ENCODE data around the gene ITIH1.

Gene ITIH1

GRCh38 chr3:52782412-52783210 is 5.2 kb downstream of the ITIH1 start:
- Histone ChIP-seq H2BK5ac (ENCODE audit: low read length) (no peak overlapping the region), H3K23ac (ENCODE audit: low read length) (no peak overlapping the region), H4K8ac (ENCODE audit: low read depth, low read length) (no peak overlapping the region), H3K4me2 (ENCODE audit: low read length) (no peak overlapping the region), H3K27me3 (ENCODE audit: insufficient read depth, low read length, poor library complexity) (no peaks in the 10 kb centered on the region), H3K18ac (ENCODE audit: low read length) (no peak overlapping the region), H3K9ac (ENCODE audit: low read length) (no peak overlapping the region), H4K5ac (ENCODE audit: low read length) (no peak overlapping the region), H3K79me1 (ENCODE audit: low read length) (no peaks in the 10 kb centered on the region), H3K4ac (ENCODE audit: low read depth, low read length) (no peak overlapping the region), H3K79me2 (ENCODE audit: control insufficient read depth, insufficient read depth, low read length) (no peaks in the 10 kb centered on the region), H2BK120ac (ENCODE audit: low read depth, low read length) (no peak overlapping the region), H2BK15ac (replicated peaks; ENCODE audit: low read depth) (no peak overlapping the region), H3K56ac (ENCODE audit: low read length) (no peak overlapping the region), H3K4me3 (ENCODE audit: low read length) (no peak overlapping the region), H2AK5ac (ENCODE audit: low read length) (no peak overlapping the region), H3K4me1 (ENCODE audit: control insufficient read depth, low read depth, low read length) (no peaks in the 10 kb centered on the region), H3K36me3 (ENCODE audit: control insufficient read depth, insufficient read depth, low read length) (no peaks in the 10 kb centered on the region), H3K27ac (ENCODE audit: low read depth, low read length) (no peak overlapping the region)
- WGBS (ENCODE audit: extremely low coverage, insufficient coverage, low lambda C conversion rate): no CpG with 5 or more reads among the region's 12 CpGs
- DNase-seq: no peak

DNA sequence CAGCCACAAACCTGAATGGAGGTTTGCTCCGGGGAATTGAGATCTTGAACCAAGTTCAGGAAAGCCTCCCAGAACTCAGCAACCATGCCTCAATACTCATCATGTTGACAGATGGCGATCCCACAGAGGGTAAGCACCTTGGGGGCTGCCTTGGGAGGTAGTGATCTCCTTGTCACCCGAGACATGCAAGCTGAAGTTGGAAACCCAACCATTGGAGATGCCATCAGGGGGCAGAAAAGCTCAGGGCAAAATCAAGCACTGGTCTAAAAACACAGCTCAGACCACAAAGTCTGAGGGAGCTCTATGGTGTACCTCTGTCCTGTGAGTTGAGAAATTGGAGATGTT is 5.8 kb downstream of the ITIH1 start:
- Histone ChIP-seq H3K18ac (ENCODE audit: low read length) (no peak overlapping the region), H2BK5ac (ENCODE audit: low read length) (no peak overlapping the region), H3K27me3 (ENCODE audit: insufficient read depth, low read length, poor library complexity) (no peaks in the 10 kb centered on the region), H2AK5ac (ENCODE audit: low read length) (no peak overlapping the region), H4K5ac (ENCODE audit: low read length) (no peak overlapping the region), H3K4ac (ENCODE audit: low read depth, low read length) (no peak overlapping the region), H3K9ac (ENCODE audit: low read length) (no peak overlapping the region), H3K4me2 (ENCODE audit: low read length) (no peak overlapping the region), H3K27ac (ENCODE audit: low read depth, low read length) (no peak overlapping the region), H3K56ac (ENCODE audit: low read length) (no peak overlapping the region), H3K23ac (ENCODE audit: low read length) (no peak overlapping the region), H2BK15ac (replicated peaks; ENCODE audit: low read depth) (no peak overlapping the region), H4K8ac (ENCODE audit: low read depth, low read length) (no peak overlapping the region), H3K36me3 (ENCODE audit: control insufficient read depth, insufficient read depth, low read length) (no peaks in the 10 kb centered on the region), H3K79me2 (ENCODE audit: control insufficient read depth, insufficient read depth, low read length) (no peaks in the 10 kb centered on the region), H3K79me1 (ENCODE audit: low read length) (no peaks in the 10 kb centered on the region), H3K4me1 (ENCODE audit: control insufficient read depth, low read depth, low read length) (no peaks in the 10 kb centered on the region), H2BK120ac (ENCODE audit: low read depth, low read length) (no peak overlapping the region), H3K4me3 (ENCODE audit: low read length) (no peak overlapping the region)
- DNase-seq: no peak
- WGBS (ENCODE audit: extremely low coverage, insufficient coverage, low lambda C conversion rate): no CpG with 5 or more reads among the region's 3 CpGs

- Histone ChIP-seq H3K4me1 (ENCODE audit: control insufficient read depth, low read depth, low read length) (no peaks in the 10 kb centered on the region), H2BK15ac (replicated peaks; ENCODE audit: low read depth) (no peak overlapping the region), H3K18ac (ENCODE audit: low read length) (no peak overlapping the region), H3K56ac (ENCODE audit: low read length) (no peak overlapping the region), H3K79me2 (ENCODE audit: control insufficient read depth, insufficient read depth, low read length) (no peaks in the 10 kb centered on the region), H3K4ac (ENCODE audit: low read depth, low read length) (no peak overlapping the region), H2BK120ac (ENCODE audit: low read depth, low read length) (no peak overlapping the region), H3K27me3 (ENCODE audit: insufficient read depth, low read length, poor library complexity) (no peaks in the 10 kb centered on the region), H2AK5ac (ENCODE audit: low read length) (no peak overlapping the region), H3K27ac (ENCODE audit: low read depth, low read length) (no peak overlapping the region), H3K4me3 (ENCODE audit: low read length) (no peak overlapping the region), H3K9ac (ENCODE audit: low read length) (no peak overlapping the region), H3K23ac (ENCODE audit: low read length) (no peak overlapping the region), H3K36me3 (ENCODE audit: control insufficient read depth, insufficient read depth, low read length) (no peaks in the 10 kb centered on the region), H4K8ac (ENCODE audit: low read depth, low read length) (no peak overlapping the region), H3K4me2 (ENCODE audit: low read length) (no peak overlapping the region), H2BK5ac (ENCODE audit: low read length) (no peak overlapping the region), H4K5ac (ENCODE audit: low read length) (no peak overlapping the region), H3K79me1 (ENCODE audit: low read length) (no peaks in the 10 kb centered on the region)
- DNase-seq: no peak
- WGBS (ENCODE audit: extremely low coverage, insufficient coverage, low lambda C conversion rate): no CpG with 5 or more reads among the region's 18 CpGs
Observed at GRCh38 chr3:52784021-52784621, 6.7 kb downstream of the ITIH1 start.

- WGBS (ENCODE audit: extremely low coverage, insufficient coverage, low lambda C conversion rate): no CpG with 5 or more reads among the region's 5 CpGs
- Histone ChIP-seq H2BK15ac (replicated peaks; ENCODE audit: low read depth) (no peak overlapping the region), H3K9ac (ENCODE audit: low read length) (no peak overlapping the region)
Observed at GRCh38 chr3:52784931-52785590, 7.7 kb downstream of the ITIH1 start.

GRCh38 chr3:52786330-52787215 is 9.2 kb downstream of the ITIH1 start:
- DNase-seq: no peak
- no peaks in the 10 kb centered on the region for H3K79me1 ChIP-seq (ENCODE audit: low read length)
- no peaks in the 10 kb centered on the region for H3K36me3 ChIP-seq (ENCODE audit: control insufficient read depth, insufficient read depth, low read length)
- no peak overlapping the region for H3K4ac ChIP-seq (ENCODE audit: low read depth, low read length)
- no peak overlapping the region for H3K4me2 ChIP-seq (ENCODE audit: low read length)
- H3K56ac ChIP-seq (ENCODE audit: low read length): no peak overlapping the region
- no peak overlapping the region for H2AK5ac ChIP-seq (ENCODE audit: low read length)
- H3K4me1 ChIP-seq (ENCODE audit: control insufficient read depth, low read depth, low read length): no peaks in the 10 kb centered on the region
- no peak overlapping the region for H2BK15ac ChIP-seq (replicated peaks; ENCODE audit: low read depth)
- no peak overlapping the region for H4K5ac ChIP-seq (ENCODE audit: low read length)
- H3K27me3 ChIP-seq (ENCODE audit: insufficient read depth, low read length, poor library complexity): no peaks in the 10 kb centered on the region
- no peak overlapping the region for H3K23ac ChIP-seq (ENCODE audit: low read length)
- no peak overlapping the region for H3K4me3 ChIP-seq (ENCODE audit: low read length)
- H3K18ac ChIP-seq (ENCODE audit: low read length): no peak overlapping the region
- no CpG with 5 or more reads among the region's 19 CpGs for WGBS (ENCODE audit: extremely low coverage, insufficient coverage, low lambda C conversion rate)
- no peak overlapping the region for H3K9ac ChIP-seq (ENCODE audit: low read length)
- H2BK5ac ChIP-seq (ENCODE audit: low read length): no peak overlapping the region
- H2BK120ac ChIP-seq (ENCODE audit: low read depth, low read length): no peak overlapping the region
- no peaks in the 10 kb centered on the region for H3K79me2 ChIP-seq (ENCODE audit: control insufficient read depth, insufficient read depth, low read length)
- no peak overlapping the region for H3K27ac ChIP-seq (ENCODE audit: low read depth, low read length)
- H4K8ac ChIP-seq (ENCODE audit: low read depth, low read length): no peak overlapping the region

More at GRCh38 chr3:52784931-52785590, 7.7 kb downstream of the ITIH1 start:
- no peaks in the 10 kb centered on the region for H3K79me2 ChIP-seq (ENCODE audit: control insufficient read depth, insufficient read depth, low read length)
- H3K27me3 ChIP-seq (ENCODE audit: insufficient read depth, low read length, poor library complexity): no peaks in the 10 kb centered on the region
- H3K27ac ChIP-seq (ENCODE audit: low read depth, low read length): no peak overlapping the region
- no peaks in the 10 kb centered on the region for H3K4me1 ChIP-seq (ENCODE audit: control insufficient read depth, low read depth, low read length)
- no peak overlapping the region for H2BK5ac ChIP-seq (ENCODE audit: low read length)
- no peak overlapping the region for H2BK120ac ChIP-seq (ENCODE audit: low read depth, low read length)
- no peak overlapping the region for H3K18ac ChIP-seq (ENCODE audit: low read length)
- no peak overlapping the region for H2AK5ac ChIP-seq (ENCODE audit: low read length)
- H4K5ac ChIP-seq (ENCODE audit: low read length): no peak overlapping the region
- H3K23ac ChIP-seq (ENCODE audit: low read length): no peak overlapping the region
- no peak overlapping the region for H3K4me3 ChIP-seq (ENCODE audit: low read length)
- no peak for DNase-seq
- no peak overlapping the region for H3K4me2 ChIP-seq (ENCODE audit: low read length)
- H3K4ac ChIP-seq (ENCODE audit: low read depth, low read length): no peak overlapping the region
- no peaks in the 10 kb centered on the region for H3K79me1 ChIP-seq (ENCODE audit: low read length)
- H3K56ac ChIP-seq (ENCODE audit: low read length): no peak overlapping the region
- H4K8ac ChIP-seq (ENCODE audit: low read depth, low read length): no peak overlapping the region
- H3K36me3 ChIP-seq (ENCODE audit: control insufficient read depth, insufficient read depth, low read length): no peaks in the 10 kb centered on the region

Data from mesendoderm (in vitro differentiated cells).